Endothelial cell of hepatic sinusoid (primary cell): ENCODE results near the gene UGT1A3.
"Not testable (repeated sequence)": the region's sequence is repeated elsewhere in the genome, so short reads cannot be mapped to it uniquely, and the experiment has no call there.

Experiments used
- in situ Hi-C: cut with HindIII; loops from 2 replicates; pipeline ENCODE4 v1.10.0; 2017; ENCODE audit warnings: low sequenced_read_pairs

Gene UGT1A3

GRCh38 chr2:233728723-233729301, at the start of gene UGT1A3:
Gene UGT1A3 (plus strand): TSS chr2:233729042. CDS start chr2:233729127, 85 bp downstream.
- in situ Hi-C loops: no loop called here

GRCh38 chr2:233679196-233679595, 49.6 kb upstream of the UGT1A3 start:
- in situ Hi-C loops: no loop called here

- in situ Hi-C loops: no loop called here
These were observed 48.3 kb upstream of the UGT1A3 start for GRCh38 chr2:233680361-233681045.

GRCh38 chr2:233681521-233682099, 47.2 kb upstream of the UGT1A3 start, which contains the start of gene UGT1A7:
Gene UGT1A7 (plus strand): TSS chr2:233681901. CDS start chr2:233681938, 37 bp downstream.
- in situ Hi-C loops: no loop called here

GRCh38 chr2:233684640-233685039, 44.2 kb upstream of the UGT1A3 start:
- in situ Hi-C loops: no loop called here

- in situ Hi-C loops: no loop called here
These were observed 41.9 kb upstream of the UGT1A3 start for GRCh38 chr2:233686928-233687327.

- in situ Hi-C loops: no loop called here
These were observed 40.5 kb upstream of the UGT1A3 start for GRCh38 chr2:233688341-233688740.

GRCh38 chr2:233689031-233689430, 39.8 kb upstream of the UGT1A3 start:
- in situ Hi-C loops: no loop called here

GRCh38 chr2:233689501-233689900, 39.3 kb upstream of the UGT1A3 start:
- in situ Hi-C loops: no loop called here

- in situ Hi-C loops: no loop called here
These were observed 38.4 kb upstream of the UGT1A3 start for GRCh38 chr2:233690444-233690843.

- in situ Hi-C loops: no loop called here
These were observed 37.1 kb upstream of the UGT1A3 start for GRCh38 chr2:233691443-233692433.

GRCh38 chr2:233692648-233693047, 36.2 kb upstream of the UGT1A3 start, which contains the start of gene UGT1A6:
Gene UGT1A6 (plus strand): TSS chr2:233692890. CDS start chr2:233693005, 115 bp downstream.
- in situ Hi-C loops: no loop called here

GRCh38 chr2:233693963-233694362, 34.9 kb upstream of the UGT1A3 start:
- in situ Hi-C loops: no loop called here

- in situ Hi-C loops: no loop called here
These were observed 30.1 kb upstream of the UGT1A3 start for GRCh38 chr2:233698740-233699139.

- in situ Hi-C loops: no loop called here
These were observed 29.3 kb upstream of the UGT1A3 start for GRCh38 chr2:233699424-233700027.

- in situ Hi-C loops: no loop called here
These were observed 28.7 kb upstream of the UGT1A3 start for GRCh38 chr2:233700028-233700635.

- in situ Hi-C loops: not testable (repeated sequence)
These were observed 28.0 kb upstream of the UGT1A3 start for GRCh38 chr2:233700842-233701241.

GRCh38 chr2:233702238-233702637, 26.6 kb upstream of the UGT1A3 start:
- in situ Hi-C loops: no loop called here

GRCh38 chr2:233705911-233706506, 22.8 kb upstream of the UGT1A3 start:
- in situ Hi-C loops: no loop called here

GRCh38 chr2:233706720-233707119, 22.1 kb upstream of the UGT1A3 start:
- in situ Hi-C loops: no loop called here
